Measurements from ENCODE around the gene DPEP2.
"Not testable (repeated sequence)": the region's sequence is repeated elsewhere in the genome, so short reads cannot be mapped to it uniquely, and the experiment has no call there.

DPEP2 gene

DNA sequence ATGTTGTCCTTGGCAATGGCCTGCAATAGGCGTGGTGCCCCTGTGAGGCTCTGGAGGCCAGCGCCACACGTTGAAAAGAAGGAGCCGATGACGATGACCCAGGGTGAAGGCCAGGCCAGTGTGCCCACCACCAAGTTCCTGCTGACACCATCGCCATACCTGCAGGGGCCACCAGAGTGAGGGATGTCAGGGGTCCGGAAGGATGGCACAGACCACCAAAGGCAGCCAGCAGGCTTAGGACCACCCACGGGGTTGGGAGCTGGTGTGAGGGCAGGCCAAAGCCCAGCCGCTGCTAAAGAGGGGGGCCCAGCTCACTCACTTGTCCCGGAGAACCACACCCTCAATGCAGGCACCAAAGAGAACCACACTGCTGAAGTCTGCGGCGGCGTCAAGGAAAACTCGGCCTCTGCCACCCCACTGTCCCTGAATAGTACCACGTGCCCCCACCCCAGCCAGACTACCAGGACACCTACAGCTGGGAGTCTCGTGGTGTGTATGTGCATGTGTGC is 48.9 kb downstream of the DPEP2 start:
- DNase-seq: no peak

- DNase-seq: no peak
Observed at GRCh38 chr16:67949645-67950044, 49.6 kb downstream of the DPEP2 start.

- DNase-seq: no peak
Observed at GRCh38 chr16:67948015-67948414, 51.3 kb downstream of the DPEP2 start.

- DNase-seq: no peak
Observed at GRCh38 chr16:67946966-67947558, 52.2 kb downstream of the DPEP2 start.

DNA sequence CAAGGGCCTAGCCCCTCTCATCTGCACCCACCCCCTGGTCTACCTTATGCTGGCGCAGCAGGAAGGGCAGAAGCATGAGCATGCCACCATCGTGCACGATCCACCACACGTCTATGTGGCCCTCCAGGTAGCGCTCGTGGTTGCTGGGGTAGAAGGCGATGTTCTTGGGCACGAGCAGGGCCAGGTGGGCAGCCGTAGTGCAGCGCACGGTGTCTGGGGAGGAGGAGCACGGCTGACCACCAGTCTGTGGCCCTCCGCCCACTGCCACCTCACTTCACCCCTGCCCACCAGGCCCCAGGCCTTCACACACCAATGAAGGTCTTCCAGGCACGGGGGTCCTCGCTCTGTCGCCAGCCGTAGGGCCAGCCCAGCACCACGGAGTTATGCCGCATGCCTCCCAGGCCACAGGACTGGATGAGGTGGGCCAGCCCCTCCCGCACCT is 53.1 kb downstream of the DPEP2 start:
- no peak for DNase-seq

- no peak for DNase-seq
Observed at GRCh38 chr16:67945392-67945933, 53.8 kb downstream of the DPEP2 start.

GRCh38 chr16:67944690-67945391 is 54.4 kb downstream of the DPEP2 start:
- no peak for DNase-seq

- DNase-seq: no peak
Observed at GRCh38 chr16:67943619-67944504, 55.4 kb downstream of the DPEP2 start, which contains the start of gene LCAT. LCAT (minus strand) TSS chr16:67944120; CDS start chr16:67944101, 19 bp downstream.

DNA sequence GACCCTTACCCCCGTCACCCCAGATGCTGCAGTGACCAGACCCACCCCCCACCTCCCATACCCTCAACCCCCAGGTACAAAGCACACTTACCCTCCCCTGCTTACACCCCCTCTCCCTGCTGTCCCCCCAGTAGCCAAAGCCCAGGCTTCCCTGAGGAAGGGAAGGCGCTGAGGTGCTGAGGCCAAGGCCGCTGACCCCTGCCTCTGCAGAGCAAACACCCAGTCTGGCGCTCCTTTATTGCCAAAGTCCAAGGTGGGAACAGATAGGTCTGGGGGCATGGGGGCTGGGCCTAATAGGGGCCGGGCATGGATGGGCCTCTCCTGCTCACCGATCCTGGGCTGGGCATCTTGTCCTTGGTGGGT is 56.0 kb downstream of the DPEP2 start:
- no peak for DNase-seq

GRCh38 chr16:67942510-67943255 is 56.6 kb downstream of the DPEP2 start:
- no peak for DNase-seq

DNA sequence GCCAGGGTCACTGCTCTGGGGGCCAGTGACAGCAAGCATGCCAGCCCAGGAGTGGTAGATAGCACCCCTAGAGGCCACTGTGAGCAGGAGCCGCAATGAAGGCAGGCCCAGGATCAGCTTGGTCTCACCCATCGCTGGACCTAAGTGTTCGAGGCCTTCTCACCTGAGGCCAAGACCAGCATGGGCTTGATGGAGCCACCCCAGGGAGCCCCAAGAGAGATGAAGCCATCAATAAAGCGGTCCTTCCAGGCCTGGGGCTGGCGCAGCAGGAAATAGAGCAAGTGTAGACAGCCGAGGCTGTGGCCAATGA is 57.1 kb downstream of the DPEP2 start:
- peak; percentile 74 for DNase-seq

DNA sequence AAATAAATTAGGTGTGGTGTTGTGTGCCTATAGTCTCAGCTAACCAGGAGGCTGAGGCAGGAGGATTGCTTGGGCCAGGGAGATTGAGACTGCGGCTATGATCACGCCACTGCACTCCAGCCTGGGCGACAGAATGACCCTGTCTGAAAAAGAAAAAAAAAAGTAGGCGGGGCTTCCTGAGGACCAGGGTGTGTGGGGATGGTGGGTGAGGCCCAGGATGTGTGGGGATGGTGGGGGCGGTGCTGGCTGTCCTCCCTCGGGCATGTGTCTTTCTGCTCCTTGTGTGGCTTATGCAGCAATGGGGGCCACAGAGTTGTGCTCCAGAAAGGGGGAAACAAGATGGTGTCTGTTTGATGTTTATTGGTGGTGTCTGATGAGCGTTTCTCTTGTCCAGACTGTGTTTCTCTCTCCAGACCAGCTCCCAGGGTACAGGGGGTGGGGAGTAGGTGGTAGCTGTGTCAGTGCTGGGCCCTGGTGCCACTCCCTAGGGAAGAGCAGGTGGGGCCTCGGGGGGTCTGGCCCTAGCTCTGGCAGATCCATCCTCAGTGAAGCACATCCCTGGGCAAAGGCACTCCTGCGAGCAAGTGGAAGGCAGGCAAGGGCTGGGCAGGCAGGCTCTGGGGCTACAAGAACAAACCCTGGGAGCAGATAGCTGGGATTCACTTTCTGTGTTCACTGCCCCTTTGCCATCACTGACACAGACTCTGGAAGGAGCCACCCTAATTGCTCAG is 57.6 kb downstream of the DPEP2 start:
- DNase-seq: no peak

GRCh38 chr16:67940446-67941089 is 58.7 kb downstream of the DPEP2 start:
- no peak for DNase-seq

DNA sequence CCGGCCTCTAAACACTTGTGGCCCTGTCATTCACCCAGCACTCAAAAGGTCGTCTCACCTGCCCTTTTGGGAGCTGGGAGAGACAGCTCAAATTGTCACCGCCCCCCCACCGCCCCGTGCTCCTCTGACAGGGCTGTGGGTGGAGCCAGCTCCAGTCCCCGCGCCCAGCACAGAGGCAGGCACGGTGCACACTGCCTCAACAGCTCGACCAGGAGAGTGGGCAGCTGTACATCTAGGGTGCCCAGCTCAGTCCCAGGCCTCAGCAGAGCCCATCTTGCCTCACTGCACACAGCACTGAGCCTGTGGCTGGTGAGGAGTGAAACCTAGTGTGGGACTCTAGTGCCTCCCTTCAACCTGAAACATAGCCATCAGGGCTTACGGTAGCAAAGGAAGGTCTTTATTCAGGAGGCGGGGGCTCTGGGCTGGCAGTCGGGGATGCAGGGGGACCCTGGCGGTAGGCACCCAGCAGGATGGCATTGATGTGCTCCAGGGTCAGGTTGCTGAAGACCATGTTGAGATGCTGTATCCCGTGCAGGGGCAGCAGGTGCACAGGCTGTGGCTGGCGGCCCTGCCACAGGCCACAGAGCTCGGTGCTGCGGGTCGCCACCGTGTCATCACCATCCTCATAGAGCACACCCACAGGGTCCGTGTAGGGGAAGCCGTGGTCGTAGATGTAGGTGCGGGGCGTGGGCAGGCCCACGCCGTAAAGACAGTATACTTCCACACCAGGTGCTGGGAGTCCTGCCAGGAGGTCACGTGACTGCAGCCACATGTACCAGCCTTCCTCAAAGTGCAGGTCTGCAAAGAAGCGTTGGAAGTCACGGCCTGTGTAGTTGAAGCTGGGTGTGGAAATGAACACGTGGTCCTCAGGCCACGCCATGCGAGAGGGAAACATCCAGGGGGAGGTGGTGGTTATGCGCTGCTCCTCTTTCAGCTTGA is 59.5 kb downstream of the DPEP2 start:
- peak; percentile 78 for DNase-seq

DNA sequence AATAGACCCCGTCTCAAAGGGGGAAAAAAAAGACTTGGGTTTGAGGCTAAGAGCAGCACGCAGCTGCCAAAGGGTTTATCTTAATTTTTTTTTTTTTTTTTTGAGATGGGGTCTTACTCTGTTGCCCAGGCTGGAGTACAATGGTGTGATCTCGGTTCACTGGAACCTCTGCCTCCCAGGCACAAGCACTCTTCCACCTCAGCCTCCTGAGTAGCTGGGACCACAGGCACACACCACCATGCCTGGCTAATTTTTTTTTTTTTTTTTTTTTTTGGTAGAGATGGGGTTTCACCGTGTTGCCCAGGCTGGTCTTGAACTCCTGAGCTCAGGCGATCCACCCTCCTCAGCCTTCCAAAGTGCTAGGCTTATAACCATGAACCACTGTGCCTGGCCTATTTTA is 61.6 kb downstream of the DPEP2 start:
- not testable (repeated sequence) for DNase-seq
